Anterior cingulate cortex (tissue), 58 donors: ENCODE data around the gene PRB3.

Experiments used
- DNase-seq, 58 donors: peaks; one replicate each; lab custom pipeline; 2025; lab: John Stamatoyannopoulos, UW

The PRB3 gene

GRCh38 chr12:11269607-11270006 lies at the start of gene PRB3:
PRB3 (minus strand) TSS chr12:11269707; CDS start chr12:11269669, 38 bp downstream.
- no peak for DNase-seq

- DNase-seq = no peak
These were observed 40.8 kb upstream of the PRB3 start, which contains the start of gene PRB4 for GRCh38 chr12:11310336-11310735. PRB4 (minus strand) TSS chr12:11310436; CDS start chr12:11310398, 38 bp downstream.

- DNase-seq = no peak
These were observed 37.6 kb upstream of the PRB3 start for GRCh38 chr12:11307143-11307542.

GRCh38 chr12:11273449-11273848 lies 3.9 kb upstream of the PRB3 start:
- DNase-seq = no peak

- DNase-seq = no peak
These were observed 5.0 kb downstream of the PRB3 start for GRCh38 chr12:11264501-11264900.

- DNase-seq = no peak
These were observed 23.0 kb downstream of the PRB3 start for GRCh38 chr12:11246489-11246888.

- DNase-seq = no peak
These were observed 26.9 kb downstream of the PRB3 start for GRCh38 chr12:11242656-11243055.

- no peak for DNase-seq
These were observed 29.1 kb downstream of the PRB3 start for GRCh38 chr12:11240348-11240930.

- DNase-seq = no peak
These were observed 31.2 kb downstream of the PRB3 start for GRCh38 chr12:11238275-11238674.

- DNase-seq = no peak
These were observed 36.0 kb downstream of the PRB3 start for GRCh38 chr12:11233532-11233931.

- peak in 8 of 58 donors; percentile 0 to 10 (median 2) for DNase-seq
These were observed 41.1 kb downstream of the PRB3 start for GRCh38 chr12:11228296-11228879.

GRCh38 chr12:11227373-11227772 lies 42.1 kb downstream of the PRB3 start:
- DNase-seq = no peak
